ENCODE measurements around the gene LRRN4.

The LRRN4 gene

GRCh38 chr20:6029538-6029937, 24.3 kb downstream of the LRRN4 start:
- H3K36me3 Mint-ChIP-seq: peaks cover 19% of the 10 kb centered on the region
- H3K4me1 Mint-ChIP-seq (ENCODE audit: low read depth): peaks cover 56% of the 10 kb centered on the region
- H3K9me3 Mint-ChIP-seq (ENCODE audit: low read depth): peaks cover 4% of the 10 kb centered on the region
- H3K4me3 Mint-ChIP-seq: no peak overlapping the region
- no peak overlapping the region for H3K27ac Mint-ChIP-seq
- no peaks in the 10 kb centered on the region for H3K27me3 Mint-ChIP-seq

- H3K27ac Mint-ChIP-seq: no peak overlapping the region
- H3K27me3 Mint-ChIP-seq: no peaks in the 10 kb centered on the region
- peaks cover 23% of the 10 kb centered on the region for H3K36me3 Mint-ChIP-seq
- H3K4me1 Mint-ChIP-seq (ENCODE audit: low read depth): peaks cover 51% of the 10 kb centered on the region
- H3K4me3 Mint-ChIP-seq: no peak overlapping the region
- H3K9me3 Mint-ChIP-seq (ENCODE audit: low read depth): peaks cover 8% of the 10 kb centered on the region
Observed at GRCh38 chr20:6028818-6029217, 25.0 kb downstream of the LRRN4 start.

- H3K4me3 Mint-ChIP-seq: no peak overlapping the region
- peaks cover 31% of the 10 kb centered on the region for H3K36me3 Mint-ChIP-seq
Observed at GRCh38 chr20:6026051-6026450, 27.8 kb downstream of the LRRN4 start.

GRCh38 chr20:6024768-6025167, 29.1 kb downstream of the LRRN4 start:
- H3K4me3 Mint-ChIP-seq: no peak overlapping the region
- H3K27me3 Mint-ChIP-seq: no peaks in the 10 kb centered on the region
- peaks cover 8% of the 10 kb centered on the region for H3K9me3 Mint-ChIP-seq (ENCODE audit: low read depth)
- H3K4me1 Mint-ChIP-seq (ENCODE audit: low read depth): peaks cover 40% of the 10 kb centered on the region
- peaks cover 33% of the 10 kb centered on the region for H3K36me3 Mint-ChIP-seq
- H3K27ac Mint-ChIP-seq: no peak overlapping the region

More at GRCh38 chr20:6026051-6026450, 27.8 kb downstream of the LRRN4 start:
- H3K4me1 Mint-ChIP-seq (ENCODE audit: low read depth): peaks cover 49% of the 10 kb centered on the region
- H3K27ac Mint-ChIP-seq: no peak overlapping the region
- H3K27me3 Mint-ChIP-seq: no peaks in the 10 kb centered on the region
- H3K9me3 Mint-ChIP-seq (ENCODE audit: low read depth): peaks cover 8% of the 10 kb centered on the region

- Mint-ChIP-seq H3K27ac (no peak overlapping the region), H3K4me1 (ENCODE audit: low read depth) (peaks cover 52% of the 10 kb centered on the region), H3K36me3 (peaks cover 22% of the 10 kb centered on the region), H3K9me3 (ENCODE audit: low read depth) (no peaks in the 10 kb centered on the region), H3K4me3 (no peak overlapping the region), H3K27me3 (no peaks in the 10 kb centered on the region)
Observed at GRCh38 chr20:6017880-6018279, 36.0 kb downstream of the LRRN4 start.

- H3K27ac Mint-ChIP-seq: no peak overlapping the region
Observed at GRCh38 chr20:6017467-6017866, 36.4 kb downstream of the LRRN4 start.

GRCh38 chr20:6014957-6015356, 38.9 kb downstream of the LRRN4 start:
- Mint-ChIP-seq H3K4me1 (ENCODE audit: low read depth) (peaks cover 56% of the 10 kb centered on the region), H3K27me3 (no peaks in the 10 kb centered on the region), H3K9me3 (ENCODE audit: low read depth) (no peaks in the 10 kb centered on the region), H3K4me3 (no peak overlapping the region), H3K27ac (peak overlapping the region; percentile 18), H3K36me3 (peaks cover 16% of the 10 kb centered on the region)

More at GRCh38 chr20:6017467-6017866, 36.4 kb downstream of the LRRN4 start:
- H3K9me3 Mint-ChIP-seq (ENCODE audit: low read depth): no peaks in the 10 kb centered on the region
- H3K27me3 Mint-ChIP-seq: no peaks in the 10 kb centered on the region
- peaks cover 52% of the 10 kb centered on the region for H3K4me1 Mint-ChIP-seq (ENCODE audit: low read depth)
- H3K4me3 Mint-ChIP-seq: no peak overlapping the region
- peaks cover 20% of the 10 kb centered on the region for H3K36me3 Mint-ChIP-seq

- no peak overlapping the region for H3K27ac Mint-ChIP-seq
- peaks cover 16% of the 10 kb centered on the region for H3K36me3 Mint-ChIP-seq
- H3K9me3 Mint-ChIP-seq (ENCODE audit: low read depth): no peaks in the 10 kb centered on the region
- no peak overlapping the region for H3K4me3 Mint-ChIP-seq
- H3K27me3 Mint-ChIP-seq: no peaks in the 10 kb centered on the region
- peaks cover 58% of the 10 kb centered on the region for H3K4me1 Mint-ChIP-seq (ENCODE audit: low read depth)
Observed at GRCh38 chr20:6014017-6014416, 39.8 kb downstream of the LRRN4 start.

GRCh38 chr20:6012179-6012578, 41.7 kb downstream of the LRRN4 start:
- Mint-ChIP-seq H3K4me1 (ENCODE audit: low read depth) (peaks cover 61% of the 10 kb centered on the region), H3K4me3 (no peak overlapping the region), H3K36me3 (peaks cover 7% of the 10 kb centered on the region), H3K27me3 (no peaks in the 10 kb centered on the region), H3K9me3 (ENCODE audit: low read depth) (no peaks in the 10 kb centered on the region), H3K27ac (peak overlapping the region; percentile 28)

GRCh38 chr20:6008254-6008653, 45.6 kb downstream of the LRRN4 start:
- Mint-ChIP-seq H3K4me3 (peak overlapping the region; percentile 97), H3K27ac (no peak overlapping the region), H3K9me3 (ENCODE audit: low read depth) (no peaks in the 10 kb centered on the region), H3K27me3 (no peaks in the 10 kb centered on the region), H3K4me1 (ENCODE audit: low read depth) (peaks cover 42% of the 10 kb centered on the region), H3K36me3 (no peaks in the 10 kb centered on the region)

- H3K36me3 Mint-ChIP-seq: no peaks in the 10 kb centered on the region
- no peaks in the 10 kb centered on the region for H3K27me3 Mint-ChIP-seq
- H3K27ac Mint-ChIP-seq: peak overlapping the region; percentile 74
- peak overlapping the region; percentile 97 for H3K4me3 Mint-ChIP-seq
- no peaks in the 10 kb centered on the region for H3K9me3 Mint-ChIP-seq (ENCODE audit: low read depth)
- H3K4me1 Mint-ChIP-seq (ENCODE audit: low read depth): peaks cover 38% of the 10 kb centered on the region
Observed at GRCh38 chr20:6007529-6008103, 46.2 kb downstream of the LRRN4 start.

GRCh38 chr20:6007094-6007528, 46.7 kb downstream of the LRRN4 start:
- Mint-ChIP-seq H3K9me3 (ENCODE audit: low read depth) (no peaks in the 10 kb centered on the region), H3K36me3 (no peaks in the 10 kb centered on the region), H3K4me3 (peak overlapping the region; percentile 97), H3K4me1 (ENCODE audit: low read depth) (peaks cover 33% of the 10 kb centered on the region), H3K27me3 (no peaks in the 10 kb centered on the region), H3K27ac (peak overlapping the region; percentile 94)

GRCh38 chr20:6006603-6006949, 47.3 kb downstream of the LRRN4 start:
- H3K36me3 Mint-ChIP-seq: no peaks in the 10 kb centered on the region
- no peaks in the 10 kb centered on the region for H3K27me3 Mint-ChIP-seq
- peak overlapping the region; percentile 94 for H3K27ac Mint-ChIP-seq
- H3K4me1 Mint-ChIP-seq (ENCODE audit: low read depth): peaks cover 31% of the 10 kb centered on the region
- H3K9me3 Mint-ChIP-seq (ENCODE audit: low read depth): no peaks in the 10 kb centered on the region
- H3K4me3 Mint-ChIP-seq: peak overlapping the region; percentile 97

- no peaks in the 10 kb centered on the region for H3K27me3 Mint-ChIP-seq
- peaks cover 25% of the 10 kb centered on the region for H3K4me1 Mint-ChIP-seq (ENCODE audit: low read depth)
- H3K4me3 Mint-ChIP-seq: no peak overlapping the region
- no peaks in the 10 kb centered on the region for H3K9me3 Mint-ChIP-seq (ENCODE audit: low read depth)
- H3K27ac Mint-ChIP-seq: peak overlapping the region; percentile 61
- H3K36me3 Mint-ChIP-seq: no peaks in the 10 kb centered on the region
Observed at GRCh38 chr20:6000871-6001270, 53.0 kb downstream of the LRRN4 start.

- Mint-ChIP-seq H3K27me3 (no peaks in the 10 kb centered on the region), H3K27ac (no peak overlapping the region), H3K9me3 (ENCODE audit: low read depth) (no peaks in the 10 kb centered on the region), H3K4me3 (no peak overlapping the region), H3K36me3 (no peaks in the 10 kb centered on the region), H3K4me1 (ENCODE audit: low read depth) (peaks cover 27% of the 10 kb centered on the region)
Observed at GRCh38 chr20:5999783-6000182, 54.1 kb downstream of the LRRN4 start.

- H3K27ac Mint-ChIP-seq: peak overlapping the region; percentile 67
- peaks cover 21% of the 10 kb centered on the region for H3K4me1 Mint-ChIP-seq (ENCODE audit: low read depth)
- no peak overlapping the region for H3K4me3 Mint-ChIP-seq
- H3K9me3 Mint-ChIP-seq (ENCODE audit: low read depth): no peaks in the 10 kb centered on the region
- H3K27me3 Mint-ChIP-seq: no peaks in the 10 kb centered on the region
- H3K36me3 Mint-ChIP-seq: no peaks in the 10 kb centered on the region
Observed at GRCh38 chr20:5996765-5997164, 57.1 kb downstream of the LRRN4 start.

Measured in activated naive CD8-positive, alpha-beta T cell (primary cell).